Lung (tissue), 12 donors: ENCODE measurements around the gene TULP4. TPM values are rescaled to one million over a fixed set of nuclear protein-coding genes. Genes with fewer than 3 reads are reported as not detected.

Experiments used
- ATAC-seq: fragments of 200-7000 bp; cut with Tn5 transposase; one replicate; pipeline ENCODE4 v1.9.1; 2020; ENCODE audit warnings: moderate number of reproducible peaks; ENCODE audit not compliant: insufficient read depth, low FRiP score
- DNase-seq, 3 donors: peaks; one replicate each; pipeline ENCODE4 v3.0.0-alpha.2; 2013 to 2017
- H3K27ac ChIP-seq, 2 donors: one replicate each; pipeline ENCODE4 v1.5.1; 2013; ENCODE audit warnings: mild to moderate bottlenecking in 2 of 2, moderate library complexity in 2 of 2, control low read depth in 1 of 2, inconsistent platforms in 1 of 2, low read depth in 1 of 2, low read length in 1 of 2
- H3K27me3 ChIP-seq, 3 donors: one replicate each; pipeline ENCODE4 v1.5.1; 2013; ENCODE audit warnings: low read length in 2 of 3; ENCODE audit not compliant: control insufficient read depth in 3 of 3, insufficient read depth in 3 of 3
- H3K36me3 ChIP-seq, 4 donors: one replicate each; pipeline ENCODE4 v1.5.1; 2013; ENCODE audit warnings: low read length in 4 of 4, mild to moderate bottlenecking in 1 of 4, moderate library complexity in 1 of 4; ENCODE audit not compliant: control insufficient read depth in 4 of 4, insufficient read depth in 4 of 4
- H3K4me1 ChIP-seq, 5 donors: one replicate each; pipeline ENCODE4 v1.5.1; 2013; ENCODE audit warnings: low read length in 5 of 5, mild to moderate bottlenecking in 2 of 5, moderate library complexity in 1 of 5; ENCODE audit not compliant: control insufficient read depth in 5 of 5, insufficient read depth in 5 of 5
- H3K4me3 ChIP-seq: one replicate; pipeline ENCODE4 v1.5.1; 2013; ENCODE audit warnings: mild to moderate bottlenecking, control low read depth, moderate library complexity
- H3K9ac ChIP-seq, 2 donors: one replicate each; pipeline ENCODE4 v1.5.1; 2013; ENCODE audit warnings: low read length in 2 of 2, control low read depth in 1 of 2; ENCODE audit not compliant: insufficient read depth in 1 of 2
- H3K9me3 ChIP-seq, 4 donors: one replicate each; pipeline ENCODE4 v1.5.1; 2013; ENCODE audit warnings: low read length in 3 of 4, mild to moderate bottlenecking in 1 of 4, moderate library complexity in 1 of 4; ENCODE audit not compliant: control insufficient read depth in 4 of 4, insufficient read depth in 3 of 4
- WGBS, 2 donors: extraction: QIAGEN DNeasy Blood & Tissue Kit; methylation state at CpG; one replicate each; pipeline ENCODE4 v1.1.7; 2013; 5-methylcytosine and 5-hydroxymethylcytosine counted together
- polyA plus RNA-seq, 2 donors: library from polyadenylated mRNA; stranded (reverse); fragments of 200-250 nt; gene quantifications; one replicate each; pipeline ENCODE4 v1.2.1, GENCODE V29; 2013
- total RNA-seq, 2 donors: library from RNA; depleted of rRNA in 1 of 2; stranded (reverse); fragments of >200 nt in 1 of 2; gene quantifications; one replicate each; pipeline ENCODE4 v1.2.1, GENCODE V29; 2014 to 2021
- TF ChIP-seq, protein P1 (sequence below): IDR thresholded peaks from 2 replicates; pipeline ENCODE4 v1.5.1; 2012; ENCODE audit warnings: mild to moderate bottlenecking; ENCODE audit errors: control extremely low read depth, extremely low read depth
- donor health status: control.
- donor health status: control.
- donor health status: Bipolar disorder and iron deficiency.
- donor health status: healthy.
- donor health status: DM: yes; HTN: yes; CAD: no.

Gene TULP4
- total and polyA plus RNA-seq, 4 donors = 4.5 to 147 (median 39.2) TPM

DNA sequence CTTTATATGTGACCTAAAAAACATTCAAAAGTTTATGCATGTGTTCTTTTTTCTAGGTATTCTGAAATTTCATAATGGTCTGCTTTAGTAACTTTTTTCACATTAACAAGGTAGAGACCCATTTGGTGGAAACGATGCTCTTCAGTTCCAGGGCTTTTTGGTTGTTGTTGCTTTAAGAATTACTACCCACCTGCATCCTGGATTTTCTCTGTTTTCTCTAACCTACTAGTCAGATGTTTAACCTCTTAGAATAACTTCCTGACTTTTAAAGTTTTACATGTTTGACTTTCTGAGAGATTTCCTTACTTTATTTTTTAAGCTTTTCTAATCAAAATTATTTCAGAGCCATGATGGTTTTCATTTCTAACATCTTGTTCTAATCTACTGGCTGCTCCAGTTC, 14.9 kb downstream of the TULP4 start:
- WGBS, 2 donors = 77 to 80% methylated on average over 1 of the region's 1 CpG
- TF ChIP-seq, protein P1, sequence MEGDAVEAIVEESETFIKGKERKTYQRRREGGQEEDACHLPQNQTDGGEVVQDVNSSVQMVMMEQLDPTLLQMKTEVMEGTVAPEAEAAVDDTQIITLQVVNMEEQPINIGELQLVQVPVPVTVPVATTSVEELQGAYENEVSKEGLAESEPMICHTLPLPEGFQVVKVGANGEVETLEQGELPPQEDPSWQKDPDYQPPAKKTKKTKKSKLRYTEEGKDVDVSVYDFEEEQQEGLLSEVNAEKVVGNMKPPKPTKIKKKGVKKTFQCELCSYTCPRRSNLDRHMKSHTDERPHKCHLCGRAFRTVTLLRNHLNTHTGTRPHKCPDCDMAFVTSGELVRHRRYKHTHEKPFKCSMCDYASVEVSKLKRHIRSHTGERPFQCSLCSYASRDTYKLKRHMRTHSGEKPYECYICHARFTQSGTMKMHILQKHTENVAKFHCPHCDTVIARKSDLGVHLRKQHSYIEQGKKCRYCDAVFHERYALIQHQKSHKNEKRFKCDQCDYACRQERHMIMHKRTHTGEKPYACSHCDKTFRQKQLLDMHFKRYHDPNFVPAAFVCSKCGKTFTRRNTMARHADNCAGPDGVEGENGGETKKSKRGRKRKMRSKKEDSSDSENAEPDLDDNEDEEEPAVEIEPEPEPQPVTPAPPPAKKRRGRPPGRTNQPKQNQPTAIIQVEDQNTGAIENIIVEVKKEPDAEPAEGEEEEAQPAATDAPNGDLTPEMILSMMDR = no peak
- peaks cover 0 to 13% (median 0%) of the 10 kb centered on the region in 5 donors for H3K4me1 ChIP-seq
- H3K27me3 ChIP-seq = no peaks in the 10 kb centered on the region
- H3K9ac ChIP-seq = no peak overlapping the region
- DNase-seq = no peak
- peaks cover 0 to under 1% (median 0%) of the 10 kb centered on the region in 4 donors for H3K9me3 ChIP-seq
- H3K4me3 ChIP-seq = no peak overlapping the region
- peaks cover 0 to 3% (median 0%) of the 10 kb centered on the region in 4 donors for H3K36me3 ChIP-seq
- ATAC-seq = no peak
- H3K27ac ChIP-seq = no peak overlapping the region

DNA sequence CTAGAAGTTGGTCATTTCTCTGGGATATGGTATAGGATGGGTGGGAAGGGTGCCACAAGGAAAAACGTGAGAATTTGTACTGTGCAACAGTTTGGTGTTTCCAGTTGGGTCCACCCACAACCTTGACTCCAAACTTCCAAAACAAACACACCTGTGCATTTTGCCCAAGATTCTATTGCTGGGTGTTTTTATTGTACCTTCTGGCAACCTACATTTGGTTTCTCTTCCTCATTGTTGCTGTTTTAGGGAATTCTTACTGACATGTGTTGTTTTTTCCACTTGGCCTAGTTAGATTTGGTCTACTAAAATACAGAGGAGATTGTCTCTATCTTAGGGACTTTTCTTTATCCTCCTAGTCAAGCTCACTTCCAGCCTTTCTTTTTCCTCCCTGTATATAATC, 16.7 kb downstream of the TULP4 start:
- H3K4me3 ChIP-seq = no peak overlapping the region
- 0 to 58% methylated on average over 1 of the region's 1 CpG for WGBS, 2 donors
- peaks cover 0 to 4% (median 0%) of the 10 kb centered on the region in 4 donors for H3K9me3 ChIP-seq
- no peak overlapping the region for H3K9ac ChIP-seq
- H3K36me3 ChIP-seq = peaks cover 0 to 3% (median under 1%) of the 10 kb centered on the region in 4 donors
- ATAC-seq (no peak), DNase-seq (no peak)
- H3K27ac ChIP-seq = no peak overlapping the region
- TF ChIP-seq, protein P1 = no peak
- H3K4me1 ChIP-seq = peaks cover 0 to 10% (median 0%) of the 10 kb centered on the region in 5 donors
- H3K27me3 ChIP-seq = no peaks in the 10 kb centered on the region

DNA sequence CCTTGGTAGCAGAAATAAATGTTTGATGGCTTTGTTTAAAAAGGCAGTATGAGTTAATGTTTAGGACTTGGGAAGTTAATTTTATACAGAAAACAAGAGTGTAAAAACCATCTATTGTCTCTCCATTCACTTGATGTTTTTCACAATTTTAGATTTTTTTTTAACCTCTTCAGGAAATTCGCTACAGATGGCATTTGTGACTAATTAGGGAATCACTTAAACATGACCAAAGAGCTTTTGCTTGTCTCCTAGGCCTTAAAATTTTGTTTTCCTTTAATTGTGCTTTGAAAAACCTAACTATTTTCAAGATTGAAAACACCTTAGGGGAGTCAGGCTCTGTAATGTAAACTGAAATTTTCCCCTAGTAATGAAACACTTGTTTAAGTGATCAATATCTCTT, 17.3 kb downstream of the TULP4 start:
- 94 to 100% methylated on average over 1 of the region's 1 CpG for WGBS, 2 donors
- TF ChIP-seq, protein P1 = no peak
- H3K36me3 ChIP-seq = peaks cover 0 to 3% (median under 1%) of the 10 kb centered on the region in 4 donors
- ATAC-seq (no peak), DNase-seq (no peak)
- no peak overlapping the region for H3K4me3 ChIP-seq
- no peak overlapping the region for H3K9ac ChIP-seq
- no peak overlapping the region for H3K27ac ChIP-seq
- H3K9me3 ChIP-seq = peaks cover 0 to 4% (median 0%) of the 10 kb centered on the region in 4 donors
- peaks cover 0 to 5% (median 0%) of the 10 kb centered on the region in 5 donors for H3K4me1 ChIP-seq
- H3K27me3 ChIP-seq = no peaks in the 10 kb centered on the region

DNA sequence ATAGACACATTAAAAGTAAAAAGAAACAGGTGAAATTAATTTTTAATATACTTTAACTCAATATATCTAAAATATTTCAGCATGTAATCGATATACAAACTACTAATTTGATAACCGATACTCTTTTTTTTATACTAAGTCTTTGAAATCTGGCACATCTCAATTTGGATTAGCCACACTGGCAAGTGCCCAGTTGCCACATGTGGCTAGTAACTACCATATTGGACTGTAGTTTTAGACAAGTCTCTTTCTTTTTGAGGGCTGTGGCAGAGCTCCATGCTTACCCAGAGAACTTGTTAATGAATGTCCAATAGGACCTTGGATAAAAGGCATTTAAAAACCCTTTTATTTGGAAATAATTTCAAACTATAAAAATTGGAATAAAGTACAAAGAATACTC, 17.8 kb downstream of the TULP4 start:
- Histone ChIP-seq H3K9me3 (peaks cover 0 to 4% (median 0%) of the 10 kb centered on the region in 4 donors), H3K4me1 (peaks cover 0 to 3% (median 0%) of the 10 kb centered on the region in 5 donors), H3K9ac (no peak overlapping the region), H3K27ac (no peak overlapping the region), H3K4me3 (no peak overlapping the region), H3K36me3 (peaks cover 0 to 3% (median under 1%) of the 10 kb centered on the region in 4 donors), H3K27me3 (no peaks in the 10 kb centered on the region)
- DNase-seq (no peak), ATAC-seq (no peak)
- 50 to 66% methylated on average over 2 of the region's 2 CpGs for WGBS, 2 donors
- TF ChIP-seq, protein P1 = no peak
